ENCODE data around the gene SHC1.

The SHC1 gene

DNA sequence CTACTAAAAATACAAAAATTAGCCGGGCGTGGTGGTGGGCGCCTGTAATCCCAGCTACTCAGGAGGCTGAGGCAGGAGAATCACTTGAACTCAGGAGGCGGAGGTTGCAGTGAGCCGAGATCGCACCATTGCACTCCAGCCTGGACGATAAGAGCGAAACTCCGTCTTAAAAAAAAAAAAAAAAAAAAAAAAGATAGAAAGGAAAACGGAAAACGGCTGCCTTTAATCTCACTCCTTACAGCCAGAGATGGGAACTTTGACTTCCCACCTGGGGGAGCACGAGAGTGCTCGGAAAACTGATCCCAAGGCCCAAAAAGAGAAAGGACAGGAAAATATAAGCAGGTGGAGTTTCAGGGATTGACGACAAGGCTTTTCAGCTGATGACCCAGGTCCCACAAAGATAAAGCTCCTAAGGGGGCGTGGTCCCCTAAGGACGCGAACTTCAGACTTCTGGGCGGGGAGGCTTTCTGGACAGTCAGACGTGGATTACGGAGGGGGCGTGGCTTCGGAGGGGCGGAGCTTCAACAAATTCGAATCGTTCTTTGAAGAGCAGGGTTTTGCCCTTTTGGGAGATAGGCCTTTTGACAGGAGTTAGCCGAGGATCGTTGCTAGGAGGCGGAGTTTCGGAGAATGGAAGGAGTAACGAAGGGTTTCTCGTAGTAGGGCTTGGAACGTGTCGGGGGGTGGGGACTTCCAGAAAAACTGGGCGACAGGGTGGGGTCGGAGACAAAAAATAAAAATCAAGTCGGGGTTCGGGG, 3.0 kb upstream of the SHC1 start:
- DNase-seq (ENCODE audit: low read depth, low spot score) = peak; percentile 78

DNA sequence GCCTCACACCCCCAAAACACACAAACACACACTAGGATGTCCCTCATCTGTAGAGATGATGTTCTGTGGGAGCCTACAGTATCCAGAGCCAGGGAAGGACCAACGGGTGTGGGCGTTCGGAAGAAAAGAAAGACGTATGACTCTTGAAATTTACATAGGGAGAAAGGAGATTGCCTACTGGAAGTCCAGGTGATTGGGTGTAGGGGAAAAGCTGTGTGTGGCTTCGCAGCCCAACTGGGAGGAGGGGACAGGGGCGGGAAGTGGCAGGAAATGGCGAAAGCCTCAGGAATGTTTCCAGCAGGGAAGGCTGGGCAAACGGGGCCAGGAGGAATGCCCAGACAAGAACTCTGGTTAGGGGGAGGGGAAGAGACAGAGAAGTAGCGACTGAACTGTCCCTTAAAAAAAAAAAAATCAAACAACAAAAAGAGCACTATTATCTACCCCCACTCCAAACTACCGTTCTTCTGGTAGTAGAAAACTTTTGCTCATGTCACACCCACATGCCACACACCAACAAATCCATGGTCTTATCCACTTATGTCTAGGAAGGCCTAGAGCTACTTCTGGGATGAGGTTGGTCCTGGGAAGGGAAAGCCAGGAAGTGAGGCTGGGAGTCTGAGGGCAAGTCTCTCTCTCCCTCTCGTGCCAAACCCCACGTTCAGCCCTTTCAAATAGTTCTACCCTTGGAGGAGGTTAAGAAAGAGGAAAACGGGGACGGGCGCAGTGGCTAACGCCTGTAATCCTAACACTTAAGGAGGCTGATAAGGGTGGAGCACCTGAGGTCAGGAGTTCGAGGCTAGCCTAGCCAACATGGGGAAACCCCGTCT, 2.2 kb upstream of the SHC1 start:
- no peak for DNase-seq (ENCODE audit: low read depth, low spot score)

DNA sequence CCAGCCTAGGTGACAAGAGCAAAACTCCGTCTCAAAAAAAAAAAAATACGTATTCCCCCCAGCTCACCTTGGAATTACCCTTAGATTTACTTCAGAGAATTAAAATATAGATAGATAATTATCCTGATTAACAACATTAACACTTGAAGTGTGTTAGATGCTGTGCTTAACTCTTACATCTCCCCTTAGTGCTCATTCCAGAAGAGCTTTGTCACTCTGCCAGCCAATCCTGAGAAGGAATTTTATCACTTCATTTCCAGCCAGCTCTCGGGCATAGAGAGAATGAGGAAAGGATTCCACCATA, 1.6 kb upstream of the SHC1 start:
- DNase-seq (ENCODE audit: low read depth, low spot score) = no peak

DNA sequence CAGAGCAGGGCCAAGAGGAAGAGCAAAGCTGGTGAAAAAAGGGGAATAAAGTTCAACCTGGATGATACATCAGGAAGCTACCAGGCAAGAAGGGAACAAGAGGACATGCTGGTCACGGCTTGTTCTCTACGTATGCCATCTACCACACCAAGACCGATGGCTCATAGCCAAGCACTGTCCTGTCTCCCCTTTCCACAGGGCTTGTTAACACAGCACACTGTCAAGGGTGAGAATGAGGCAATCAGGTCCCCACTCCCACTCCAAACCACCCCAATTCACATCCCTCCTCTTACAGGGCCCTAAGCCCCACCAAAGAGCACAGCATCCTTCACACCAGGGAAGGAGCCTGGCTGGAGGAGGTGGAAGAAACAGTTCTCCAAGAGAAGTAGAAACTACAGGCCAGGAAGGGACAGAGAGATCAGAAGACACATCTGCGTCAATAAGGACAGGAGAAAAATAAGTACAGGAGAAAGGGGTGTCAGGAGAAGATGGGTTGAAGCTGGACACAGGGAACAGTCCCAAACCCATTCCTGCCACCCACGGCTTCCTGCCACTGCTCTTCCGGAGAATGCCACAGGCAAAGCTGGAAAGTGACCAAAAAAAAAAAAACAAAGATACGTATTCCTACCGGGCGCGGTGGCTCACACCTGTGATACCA, 923 bp upstream of the SHC1 start:
- DNase-seq (ENCODE audit: low read depth, low spot score) = no peak

DNA sequence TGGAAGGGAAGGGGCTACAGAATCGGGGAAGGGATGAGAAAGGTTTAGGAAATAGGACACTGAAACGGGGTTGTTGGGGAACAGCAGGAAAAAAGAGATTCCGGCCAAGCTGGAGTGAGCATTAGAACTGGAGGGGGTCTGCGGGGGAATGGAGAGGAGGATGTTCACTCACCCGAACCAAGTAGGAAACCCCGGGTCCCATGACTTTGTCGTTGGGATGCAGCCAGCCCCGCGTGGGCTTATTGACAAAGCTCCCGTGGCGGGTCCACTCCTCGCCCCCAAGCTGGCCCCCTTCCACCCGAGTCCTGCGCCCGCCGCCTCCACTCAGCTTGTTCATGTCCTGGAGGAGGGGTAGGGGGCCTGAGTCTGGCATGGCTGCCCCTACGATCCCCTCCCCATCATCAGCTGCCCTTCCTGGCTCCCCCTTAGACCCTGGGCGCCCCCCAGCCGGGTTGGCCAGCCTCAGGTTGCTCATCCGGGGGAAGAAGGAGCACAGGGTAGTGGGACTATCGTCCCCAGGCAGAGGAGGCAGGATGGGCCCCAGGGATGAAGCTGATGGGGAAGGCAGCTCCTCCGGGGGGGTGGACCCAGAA, 591 bp downstream of the SHC1 start:
- DNase-seq (ENCODE audit: low read depth, low spot score) = no peak

DNA sequence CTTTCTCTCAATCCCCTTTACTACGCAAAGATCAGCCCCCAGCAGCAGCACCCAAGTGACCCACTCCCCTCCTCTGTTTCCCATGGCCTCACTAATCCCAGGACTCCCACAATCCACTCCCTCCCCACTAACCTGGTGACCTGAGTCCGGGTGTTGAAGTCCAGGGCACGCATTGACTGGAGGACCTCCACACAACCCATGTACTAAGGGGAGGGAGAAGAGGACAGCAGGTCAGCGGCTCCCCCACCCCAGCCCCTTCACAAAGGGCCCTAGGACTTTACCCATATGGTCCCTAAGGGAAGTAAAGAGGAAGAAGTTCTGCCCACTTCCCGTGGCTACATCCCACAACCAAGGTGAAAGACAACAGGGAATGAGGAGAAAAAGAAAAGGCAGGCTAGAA, 1.3 kb downstream of the SHC1 start:
- no peak for DNase-seq (ENCODE audit: low read depth, low spot score)

DNA sequence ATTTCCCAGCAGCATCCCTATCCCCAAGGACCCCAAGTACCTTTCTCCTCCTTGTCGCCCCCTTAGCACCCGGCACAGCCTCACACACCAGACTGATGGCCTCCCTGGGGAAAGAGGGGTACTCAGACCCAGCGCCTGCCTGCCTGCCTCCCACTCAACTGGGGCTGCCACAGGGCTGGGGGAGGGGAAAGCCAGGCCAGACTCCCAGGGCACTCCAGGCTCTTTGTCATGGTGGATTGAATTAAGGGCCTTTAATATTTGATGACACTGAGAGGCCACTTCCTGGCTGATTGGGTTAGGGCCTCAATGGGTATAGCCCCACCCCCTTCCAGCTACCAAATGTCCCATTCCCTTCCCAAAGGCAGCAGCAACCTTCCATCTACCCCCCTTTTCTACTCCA, 1.8 kb downstream of the SHC1 start:
- DNase-seq (ENCODE audit: low read depth, low spot score) = no peak

DNA sequence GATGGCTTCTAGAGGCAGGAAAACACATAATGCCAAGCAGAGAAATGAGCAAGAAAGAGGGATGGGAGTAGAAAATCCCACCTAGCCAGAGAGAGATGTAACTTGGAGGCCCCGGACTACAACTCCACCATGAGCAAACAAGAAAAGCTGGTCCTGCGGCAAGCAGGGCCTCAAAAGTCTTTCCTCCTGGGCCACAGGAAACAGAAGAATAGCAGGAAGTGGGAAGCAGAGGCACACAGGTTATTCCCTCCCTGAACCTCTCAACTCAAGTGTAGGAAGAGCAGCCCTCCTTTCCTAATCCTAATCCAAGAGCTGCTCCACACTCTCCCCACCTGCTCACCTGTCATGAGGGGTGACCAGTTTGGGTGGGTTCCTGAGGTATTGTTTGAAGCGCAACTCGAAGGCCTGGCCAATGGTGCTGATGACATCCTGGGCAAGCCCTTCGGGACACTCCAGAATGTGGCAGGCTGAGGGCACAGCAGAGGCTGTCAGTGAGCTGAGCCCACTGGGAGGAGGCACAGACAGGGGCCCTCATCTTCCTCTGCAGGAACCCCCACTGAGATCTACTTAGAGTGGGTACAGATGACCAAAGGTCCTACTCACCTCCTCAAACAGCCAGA, 3.1 kb downstream of the SHC1 start:
- no peak for DNase-seq (ENCODE audit: low read depth, low spot score)

DNA sequence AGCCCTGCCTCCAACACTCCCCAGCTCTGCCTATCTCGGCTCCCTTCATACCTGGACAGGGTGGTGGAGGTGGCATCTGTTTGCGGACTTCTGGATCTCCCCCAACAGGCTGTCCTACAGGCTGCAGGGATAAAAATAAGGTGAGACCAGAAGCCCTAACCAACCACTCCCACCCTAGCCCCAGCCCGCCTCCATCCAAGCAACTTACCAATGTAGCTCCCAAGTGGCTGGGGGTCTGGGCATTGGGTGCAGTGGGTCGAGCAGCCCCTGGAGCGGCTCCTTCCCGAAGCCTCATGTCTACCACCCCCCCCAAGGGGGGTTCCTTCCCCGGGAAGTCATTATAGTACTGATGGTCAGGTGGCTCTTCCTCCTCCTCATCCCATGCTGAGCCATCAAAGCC, 4.4 kb downstream of the SHC1 start:
- no peak for DNase-seq (ENCODE audit: low read depth, low spot score)

DNA sequence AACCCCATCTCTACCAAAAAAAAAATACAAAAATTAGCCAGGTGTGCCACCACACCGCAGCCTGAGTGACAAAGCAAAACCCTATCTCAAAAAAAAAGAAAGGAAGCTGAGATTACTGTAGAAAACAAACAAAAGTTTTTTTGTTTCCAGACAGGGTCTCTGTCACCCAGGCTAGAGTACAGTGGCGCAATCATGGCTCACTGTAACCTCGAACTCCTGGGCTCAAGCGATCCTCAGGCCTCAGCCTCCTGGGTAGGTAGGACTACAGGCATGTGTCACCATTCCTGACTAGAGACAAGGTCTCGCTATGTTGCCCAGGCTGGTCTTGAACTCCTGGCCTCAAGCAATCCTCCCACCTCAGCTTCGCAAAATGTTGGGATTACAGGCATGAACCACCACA, 6.2 kb downstream of the SHC1 start:
- no peak for DNase-seq (ENCODE audit: low read depth, low spot score)

DNA sequence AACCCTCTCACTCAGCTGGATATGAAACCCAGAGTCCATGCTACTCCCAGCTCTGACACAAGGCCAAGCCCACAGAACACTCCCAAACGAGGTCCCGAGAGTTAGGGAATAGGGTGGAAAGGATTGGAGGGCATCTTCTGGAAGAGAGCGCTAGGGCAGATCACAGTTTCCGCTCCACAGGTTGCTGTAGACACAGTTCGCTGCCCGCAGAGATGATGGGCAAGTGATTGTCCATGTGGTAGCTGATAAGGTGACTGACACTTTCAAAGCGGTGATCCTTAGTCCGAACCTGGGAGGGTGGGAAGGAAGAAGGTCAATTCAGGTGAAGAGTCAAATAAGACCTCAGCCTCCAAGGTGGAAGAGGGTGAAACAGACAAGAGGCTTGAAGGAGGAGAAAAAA, 6.9 kb downstream of the SHC1 start:
- DNase-seq (ENCODE audit: low read depth, low spot score) = no peak

DNA sequence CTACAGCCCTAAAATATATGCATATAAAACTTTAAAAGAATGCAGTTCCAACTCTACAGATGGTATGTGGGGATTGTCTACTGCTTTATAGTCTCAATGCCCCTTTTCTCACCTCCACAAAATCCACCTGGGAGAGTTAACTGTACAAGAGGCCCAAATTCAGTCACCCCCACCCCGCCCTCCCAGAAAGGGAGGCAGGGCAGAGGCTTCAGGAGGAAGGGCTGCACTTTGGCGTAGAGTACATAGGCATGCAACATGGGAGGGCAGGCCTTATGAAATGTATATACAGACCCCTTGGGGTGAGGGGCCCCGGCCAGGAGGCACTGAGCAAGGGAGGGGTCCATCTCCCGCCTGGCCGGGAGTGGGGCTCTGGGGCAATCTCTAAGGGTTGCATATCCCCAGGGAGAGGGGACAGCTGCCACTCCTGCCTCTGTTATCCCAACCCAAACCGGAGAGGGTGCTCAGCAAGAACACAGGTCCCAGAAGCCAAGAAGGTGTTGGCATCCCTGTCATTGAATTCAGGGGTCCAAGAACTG, 7.7 kb downstream of the SHC1 start:
- no peak for DNase-seq (ENCODE audit: low read depth, low spot score)

DNA sequence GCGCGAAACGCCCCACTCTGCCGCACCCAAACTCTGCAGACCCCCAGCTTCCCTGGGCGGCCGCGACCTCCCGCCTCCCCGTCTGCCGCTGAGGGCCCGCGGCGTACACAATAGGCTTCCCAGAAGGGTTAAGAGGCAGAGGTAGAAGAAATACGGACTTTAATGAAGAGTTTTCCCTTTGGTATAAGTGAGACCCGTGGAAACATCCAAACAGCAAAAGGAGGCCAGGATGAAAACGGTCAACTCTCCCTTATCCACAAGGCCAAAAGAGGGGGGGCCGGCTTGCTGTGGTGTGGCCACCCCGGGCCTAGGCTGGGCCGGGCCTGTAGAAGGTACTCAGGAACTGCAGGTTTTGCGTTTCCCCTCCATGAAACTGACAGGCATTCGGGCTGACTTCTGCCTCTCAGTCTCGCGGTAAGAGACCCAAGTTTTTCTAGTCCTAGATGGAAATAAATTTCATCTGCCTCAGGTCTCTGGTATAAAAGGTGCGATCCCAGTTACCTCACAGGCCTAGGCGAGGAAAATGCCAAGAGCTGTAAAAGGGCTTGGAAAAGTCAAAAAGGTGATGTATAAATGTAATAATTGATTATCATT, 8.3 kb downstream of the SHC1 start:
- no peak for DNase-seq (ENCODE audit: low read depth, low spot score)

DNA sequence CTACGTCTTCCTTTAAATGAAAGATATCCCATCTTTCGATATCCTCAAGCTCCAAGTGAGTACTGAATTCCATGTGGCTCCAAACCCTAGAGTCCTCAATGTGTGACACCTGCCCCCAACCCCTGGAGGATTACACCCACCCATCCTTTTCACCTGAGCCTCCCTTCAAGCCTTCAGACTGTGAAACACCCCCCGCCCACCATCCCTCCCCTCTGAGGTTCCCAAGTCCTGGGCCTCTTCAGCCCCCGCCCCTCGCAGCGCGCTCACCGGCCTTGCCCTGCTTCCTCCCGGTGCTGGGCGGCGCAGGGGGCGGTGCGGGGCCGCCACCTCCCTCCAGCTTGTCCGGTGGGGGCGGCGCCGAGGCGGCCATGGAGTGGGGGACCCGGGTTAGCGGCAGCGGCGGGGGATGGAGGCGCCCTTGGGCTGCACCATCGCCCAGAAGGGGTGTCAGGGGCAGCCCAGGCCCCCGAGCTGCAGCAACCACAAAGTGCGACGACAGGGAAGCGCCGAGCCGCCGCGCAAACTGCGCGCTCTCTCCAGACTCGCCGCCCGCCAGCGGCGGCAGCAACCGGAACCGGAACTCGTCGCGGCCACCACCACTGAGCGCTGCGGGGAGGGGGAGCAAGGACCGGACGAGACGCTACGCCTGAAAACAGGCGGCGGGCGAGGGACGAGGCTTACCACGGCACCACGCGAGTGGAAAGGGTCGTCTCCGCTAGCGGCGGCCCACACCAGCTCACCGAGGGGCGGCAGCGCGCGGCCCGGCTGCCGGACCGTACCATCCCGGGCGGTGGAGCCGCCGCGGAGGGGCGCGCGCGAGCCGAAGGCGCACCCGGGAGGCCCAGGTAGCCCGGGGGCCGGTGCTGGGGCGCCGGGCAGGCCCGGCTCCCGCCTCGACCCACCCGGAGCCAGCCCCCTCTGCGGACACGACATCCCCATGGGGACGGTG, 9.1 kb downstream of the SHC1 start, which contains the start of gene PYGO2:
Gene PYGO2, minus strand, starts transcription at position 576 of the 949 bp plus-strand sequence. Its CDS starts 206 bp downstream, at position 370.
- DNase-seq (ENCODE audit: low read depth, low spot score) = peak; percentile 55

DNA sequence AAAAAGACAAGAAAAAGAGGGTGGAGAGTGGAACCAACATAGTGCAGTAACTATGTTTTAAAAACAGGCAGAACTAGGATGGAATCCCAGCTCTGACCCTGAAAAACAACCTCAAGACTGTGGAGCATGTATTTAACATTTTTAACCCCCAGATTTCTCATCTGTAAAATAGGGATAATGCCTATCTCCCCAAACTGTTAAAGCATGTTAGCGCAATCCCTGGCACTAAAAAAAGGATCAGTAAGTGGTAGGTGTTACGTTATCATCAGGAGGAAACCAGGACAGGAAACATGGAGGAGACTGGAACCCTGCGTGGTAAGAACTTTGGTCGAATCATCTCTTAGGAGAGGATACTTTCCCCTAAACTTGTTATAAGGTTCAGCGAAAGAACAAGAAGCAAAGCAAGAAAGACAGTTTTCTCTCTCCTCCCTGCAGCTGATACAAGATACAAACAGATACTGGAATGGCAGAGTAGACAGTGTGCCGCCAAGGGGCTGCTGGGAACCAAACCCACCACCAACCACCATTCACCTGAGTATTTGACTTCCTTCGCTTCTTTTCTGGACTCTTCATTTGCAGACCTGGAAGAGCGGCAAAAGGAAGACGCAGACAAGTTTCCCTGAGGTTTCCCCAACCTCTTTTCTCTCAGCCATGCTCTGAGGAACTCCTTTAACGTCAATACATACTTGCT, 10.0 kb downstream of the SHC1 start:
- DNase-seq (ENCODE audit: low read depth, low spot score) = no peak

DNA sequence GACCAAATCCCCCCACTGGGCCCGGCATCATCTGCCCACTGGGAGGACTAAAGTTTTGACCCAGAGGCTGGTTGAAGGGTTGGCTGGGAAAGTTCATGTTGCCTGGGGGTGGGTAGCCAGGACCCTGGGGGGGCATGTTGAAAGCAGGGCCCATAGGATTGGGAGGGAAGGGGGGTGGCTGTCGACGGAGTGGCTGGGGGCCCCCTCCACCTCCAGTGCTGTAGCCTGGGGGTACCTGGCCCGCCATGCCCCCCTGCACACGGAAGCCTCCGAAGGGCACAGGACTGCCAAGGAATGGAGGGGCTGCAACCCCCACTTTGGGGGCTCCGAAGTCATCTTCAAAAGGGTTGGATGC, 11.1 kb downstream of the SHC1 start:
- DNase-seq (ENCODE audit: low read depth, low spot score) = no peak

DNA sequence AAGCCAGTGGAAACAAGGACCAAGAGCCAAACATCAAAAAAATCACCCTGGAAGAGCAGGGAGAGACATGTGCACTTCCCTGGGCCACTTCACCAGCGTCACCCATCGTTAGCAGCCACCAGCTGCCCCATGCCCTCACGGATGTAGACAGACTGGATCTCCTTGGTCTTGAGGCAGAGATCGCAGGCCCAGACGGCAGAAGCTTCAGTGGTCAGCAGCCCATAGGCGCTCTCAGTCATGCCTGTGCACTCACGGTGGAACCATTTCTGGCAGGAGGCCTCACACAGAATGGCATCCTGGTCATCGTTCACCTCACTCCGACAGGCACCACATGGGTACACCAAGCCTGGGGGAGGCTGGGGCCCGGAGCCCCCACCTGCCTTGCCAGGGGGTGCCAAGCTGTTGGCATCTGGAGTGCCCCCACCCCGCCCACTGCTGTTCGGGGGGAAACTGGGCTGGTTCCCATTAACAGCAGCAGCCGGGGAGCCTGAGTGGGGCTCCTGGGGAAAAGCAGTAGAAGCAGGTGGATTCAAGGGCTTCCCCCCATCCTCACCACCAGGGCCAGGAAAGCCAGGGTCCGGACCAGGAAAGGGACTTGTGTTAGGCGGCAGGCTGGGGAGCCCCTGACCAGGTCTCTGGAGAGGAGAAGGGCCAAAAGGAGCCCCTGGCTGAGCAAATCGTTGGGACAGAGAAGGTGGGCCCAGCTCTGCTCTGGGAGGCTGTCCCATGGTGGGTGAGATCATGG, 11.7 kb downstream of the SHC1 start:
- no peak for DNase-seq (ENCODE audit: low read depth, low spot score)

DNA sequence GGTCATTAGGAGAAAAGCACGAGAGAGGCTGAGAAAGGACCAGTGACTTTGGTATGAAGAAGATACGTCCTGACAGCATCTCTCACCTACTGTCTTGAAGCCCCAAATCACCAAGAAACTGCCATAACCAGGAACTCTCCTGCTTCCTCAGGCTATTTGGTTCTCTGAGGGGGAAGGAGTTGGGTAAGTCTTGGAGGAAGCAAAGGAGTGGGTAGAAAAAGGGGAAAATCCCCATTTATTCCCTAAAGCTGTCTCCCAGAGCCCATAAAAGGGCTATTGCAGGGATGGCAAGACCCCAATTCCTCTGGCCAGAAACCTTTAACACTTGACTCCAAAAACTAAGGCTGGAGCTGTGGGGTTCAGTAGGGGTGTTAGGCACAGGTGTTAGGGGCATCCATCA, 12.5 kb downstream of the SHC1 start:
- no peak for DNase-seq (ENCODE audit: low read depth, low spot score)

Data from activated CD4-positive, CD25-positive, alpha-beta regulatory T cell treated with anti-CD3 and anti-CD28 coated beads, Interleukin-2, amount 50 U/mL, for 16 hours (primary cell).